GM12878 (cell line): ENCODE results near the gene SKP2. TPM values are rescaled to one million over a fixed set of nuclear protein-coding genes. Genes with fewer than 3 reads are reported as not detected.

ENCODE experiments used
- ATAC-seq: fragments of 200-7000 bp; cut with Tn5 transposase; 3 replicates; pipeline ENCODE4 v1.9.1; 2020; ENCODE audit warnings: mild to moderate bottlenecking, moderate library complexity
- BruUV-seq: library from RNA; stranded (reverse); fragments of 400-500 nt; replicated peaks from 2 replicates; lab custom pipeline; 2021; lab: Mats Ljungman, UMichigan
- CTCF ChIA-PET: fragments of 300-600 bp; sonication (Branson Sonifier 250); formaldehyde crosslinking; extraction: SDS; loops from one replicate; lab custom pipeline; 2021; ENCODE audit warnings: inconsistent platforms; lab: Yijun Ruan, JAX
- POLR2A ChIA-PET: fragments of 350-600 bp; formaldehyde crosslinking; extraction: SDS; loops from one replicate; lab custom pipeline; 2021; ENCODE audit warnings: inconsistent platforms; lab: Charles Lee
- RAD21 ChIA-PET: fragments of 300-600 bp; sonication (Branson Sonifier 250); formaldehyde crosslinking; loops from one replicate; lab custom pipeline; 2023; ENCODE audit warnings: antibody characterized with exemption; ENCODE audit not compliant: unreplicated experiment; lab: Charles Lee
- SMC1A ChIA-PET: fragments of 300-600 bp; sonication (Branson Sonifier 250); formaldehyde crosslinking; loops from one replicate; lab custom pipeline; 2023; ENCODE audit not compliant: unreplicated experiment, uncharacterized antibody; lab: Charles Lee
- DNase-seq: peaks from one replicate; pipeline ENCODE4 v3.0.0-alpha.2; 2011; ENCODE audit warnings: low read depth, low spot score
- FAIRE-seq: peaks from 3 replicates; lab custom pipeline; 2011; peaks lifted over from hg19 to GRCh38; lab: Jason Lieb, UNC
- H2AFZ ChIP-seq: 2 replicates; pipeline ENCODE4 v1.6.0; 2011; ENCODE audit warnings: low read depth, low read length, control low read depth; ENCODE audit not compliant: control insufficient read depth
- H3K27ac ChIP-seq: 2 replicates; pipeline ENCODE4 v1.5.1; 2011; ENCODE audit warnings: control low read depth; ENCODE audit not compliant: control insufficient read depth, insufficient read depth
- H3K27me3 ChIP-seq, 2 experiments: replicated peaks in 1 of 2; 2 replicates each; pipeline versions ENCODE4 v1.6.0 to v1.6.1; 2011; ENCODE audit warnings: low read length in 1 of 2; ENCODE audit not compliant: control insufficient read depth in 2 of 2, insufficient read depth in 2 of 2
- H3K36me3 ChIP-seq, 2 experiments: 2 replicates each; pipeline ENCODE4 v1.5.1; 2011; ENCODE audit warnings: low read length in 1 of 2; ENCODE audit not compliant: control insufficient read depth in 2 of 2, insufficient read depth in 2 of 2
- H3K4me1 ChIP-seq: 2 replicates; pipeline ENCODE4 v1.6.1; 2011; ENCODE audit warnings: mild to moderate bottlenecking, low read length, moderate library complexity, mixed read lengths; ENCODE audit not compliant: control insufficient read depth, insufficient read depth
- H3K4me2 ChIP-seq: 2 replicates; pipeline ENCODE4 v1.6.0; 2011; ENCODE audit warnings: control low read depth; ENCODE audit not compliant: control insufficient read depth, insufficient read depth
- H3K4me3 ChIP-seq: fragments of 200-600 bp; sonication (generic); 2 replicates; pipeline ENCODE4 v1.5.1; 2016
- H3K79me2 ChIP-seq: 2 replicates; pipeline ENCODE4 v1.6.0; 2011; ENCODE audit warnings: low read length; ENCODE audit not compliant: control insufficient read depth, insufficient read depth
- H3K9ac ChIP-seq: 2 replicates; pipeline ENCODE4 v1.8.0; 2011; ENCODE audit warnings: low read length, control low read depth, mixed read lengths; ENCODE audit not compliant: control insufficient read depth, insufficient read depth
- H3K9me3 ChIP-seq: replicated peaks from 3 replicates; pipeline ENCODE4 v1.5.1; 2011; ENCODE audit warnings: mild to moderate bottlenecking, low read length; ENCODE audit not compliant: control insufficient read depth, insufficient read depth
- H4K20me1 ChIP-seq: 2 replicates; pipeline ENCODE4 v1.6.0; 2011; ENCODE audit not compliant: control insufficient read depth, insufficient read depth
- ATF3 ChIP-seq: IDR thresholded peaks from 2 replicates; pipeline ENCODE4 v1.6.1; 2011; ENCODE audit warnings: low read depth, mild to moderate bottlenecking, low read length, moderate library complexity, borderline replicate concordance; ENCODE audit errors: extremely low read depth
- BHLHE40 ChIP-seq, 2 experiments: fragments of 450-650 bp in 1 of 2; IDR thresholded peaks; 2 replicates each; pipeline ENCODE4 v1.6.1; 2011 to 2017; ENCODE audit warnings: low read depth in 2 of 2, borderline replicate concordance in 1 of 2, improper control_type of control experiment in 1 of 2, low read length in 1 of 2, mild to moderate bottlenecking in 1 of 2
- BMI1 ChIP-seq: fragments of 450-650 bp; IDR thresholded peaks from 2 replicates; pipeline ENCODE4 v1.6.1; 2016; ENCODE audit warnings: mild to moderate bottlenecking, moderate library complexity, borderline replicate concordance
- EED ChIP-seq: sonication (generic); IDR thresholded peaks from 2 replicates; pipeline ENCODE4 v1.6.1; 2016; ENCODE audit warnings: antibody characterized with exemption, low read depth
- EGR1 ChIP-seq, 2 experiments: IDR thresholded peaks; 1 replicate in 1 of 2; 2 replicates in 1 of 2; pipeline ENCODE4 v1.6.1; 2011 to 2012; ENCODE audit warnings: low read depth in 2 of 2, low read length in 2 of 2, borderline replicate concordance in 1 of 2, mild to moderate bottlenecking in 1 of 2, moderate library complexity in 1 of 2
- ETV6 ChIP-seq, 2 experiments: fragments of 450-650 bp in 1 of 2; IDR thresholded peaks in 1 of 2; conservative IDR thresholded peaks in 1 of 2; 2 replicates each; pipeline ENCODE4 v1.6.1; 2014; ENCODE audit warnings: antibody characterized with exemption in 1 of 2, borderline replicate concordance in 1 of 2, low read depth in 1 of 2, mild to moderate bottlenecking in 1 of 2, moderate library complexity in 1 of 2
- KDM1A ChIP-seq: fragments of 200-600 bp; sonication (generic); IDR thresholded peaks from 2 replicates; pipeline ENCODE4 v1.6.1; 2016; ENCODE audit warnings: borderline replicate concordance
- LARP7 ChIP-seq: fragments of 450-650 bp; IDR thresholded peaks from 2 replicates; pipeline ENCODE4 v1.6.1; 2017; ENCODE audit warnings: mild to moderate bottlenecking
- MTA2 ChIP-seq: fragments of 450-650 bp; IDR thresholded peaks from 2 replicates; pipeline ENCODE4 v1.6.1; 2016; ENCODE audit warnings: low read depth, mild to moderate bottlenecking, moderate library complexity
- PAX5 ChIP-seq: IDR thresholded peaks from 2 replicates; pipeline ENCODE4 v1.6.1; 2011; ENCODE audit warnings: low read depth, low read length, borderline replicate concordance
- RAD51 ChIP-seq: fragments of 450-650 bp; IDR thresholded peaks from 2 replicates; pipeline ENCODE4 v1.6.1; 2016; ENCODE audit warnings: moderate library complexity, mild to moderate bottlenecking, inconsistent platforms
- RCOR1 ChIP-seq: conservative IDR thresholded peaks from 2 replicates; pipeline ENCODE4 v1.6.1; 2012; ENCODE audit warnings: low read depth, low read length, improper control_type of control experiment
- RELB ChIP-seq: fragments of 450-650 bp; IDR thresholded peaks from 2 replicates; pipeline ENCODE4 v1.6.1; 2017; ENCODE audit warnings: low read depth, mild to moderate bottlenecking, moderate library complexity
- SP1 ChIP-seq: IDR thresholded peaks from one replicate; pipeline ENCODE4 v1.6.1; 2011; ENCODE audit warnings: low read depth, low read length
- SUZ12 ChIP-seq: fragments of 200-600 bp; sonication (generic); IDR thresholded peaks from one replicate; pipeline ENCODE4 v1.6.1; 2018; ENCODE audit warnings: antibody characterized with exemption, mild to moderate bottlenecking; ENCODE audit not compliant: unreplicated experiment
- WGBS: methylation state at CpG from one replicate; pipeline ENCODE4 v1.1.6; 2016; ENCODE audit warnings: low lambda C conversion rate; ENCODE audit not compliant: insufficient replicate concordance, insufficient coverage; ENCODE audit errors: missing lambda C conversion rate; 5-methylcytosine and 5-hydroxymethylcytosine counted together
- in situ Hi-C: fragments of 300-500 bp; cut with MboI; formaldehyde crosslinking; loops from 9 replicates; pipeline ENCODE4 v1.14.3; 2018; ENCODE audit warnings: mixed read lengths
- intact Hi-C: fragments of 100-400 bp; cut with micrococcal nuclease; formaldehyde crosslinking; loops from one replicate; pipeline ENCODE4 v1.14.2; 2022; ENCODE audit not compliant: unreplicated experiment
- polyA plus RNA-seq, 11 experiments: library from polyadenylated mRNA; depleted of rRNA in 4 of 11; unstranded in 6 of 11; stranded (reverse) in 5 of 11; fragments of >200 nt; fragmentation: Nextera tagmentation in 4 of 11; fragmentation: Illumina TruSeq in 1 of 11; extraction: Ambion mirVana in 4 of 11; extraction: Trizol in 1 of 11; gene quantifications; 1 replicate in 1 of 11; 2 replicates in 10 of 11; pipeline versions ENCODE4 v1.2.1 to v1.2.3, GENCODE V29; 2011 to 2016; ENCODE audit warnings: inconsistent platforms in 2 of 11, missing spikeins in 2 of 11, low read depth in 1 of 11
- total RNA-seq, 4 experiments: library from RNA; depleted of rRNA in 3 of 4; stranded (reverse); fragments of >200 nt in 3 of 4; fragmentation: Illumina TruSeq in 1 of 4; extraction: Trizol in 1 of 4; gene quantifications; 2 replicates each; pipeline versions ENCODE4 v1.2.1 to v1.2.3, GENCODE V29; 2013 to 2021

Gene SKP2
- total and polyA plus RNA-seq, 10 of the 15 experiments (the other 5 are each of a cell fraction or from before 2014, with no cell fraction given), result 13.9 to 50.8 (median 36.9) TPM

- RAD21 ChIA-PET, result no interaction called here
- peak; percentile 40 for ATAC-seq
- peaks cover 15% of the 10 kb centered on the region for H3K79me2 ChIP-seq
- H2AFZ ChIP-seq, result no peak overlapping the region
- no peak overlapping the region for H3K9ac ChIP-seq
- CTCF ChIA-PET, result interaction anchor here (0.5 to 1.6 kb wide), 3 partner anchors 20 to 79 kb away, joined by 3 to 6 read pairs (median 3); no protein-coding TSS in a partner anchor
- H4K20me1 ChIP-seq, result no peaks in the 10 kb centered on the region
- no peak for FAIRE-seq
- SMC1A ChIA-PET, result no interaction called here
- 47% methylated on average over 2 of the region's 2 CpGs for WGBS
- H3K36me3 ChIP-seq, result peaks cover 0 to 12% of the 10 kb centered on the region in 2 experiments
- H3K4me3 ChIP-seq, result no peak overlapping the region
- no peak overlapping the region for H3K27ac ChIP-seq
- in situ Hi-C loops, result no loop called here
- TF ChIP-seq SP1 (no peak), RCOR1 (no peak), LARP7 (no peak), RAD51 (no peak), BMI1 (no peak), RELB (no peak), BHLHE40 (IDR thresholded peaks at IDR 0.05; ENCODE audit: borderline replicate concordance in 1 of 2, low read depth in 2 of 2, low read length in 1 of 2) (no peak), SUZ12 (no peak), ETV6 (conservative IDR thresholded peaks at IDR 0.05 in 1 of 2, IDR thresholded peaks at IDR 0.05 in 1 of 2; ENCODE audit: borderline replicate concordance in 1 of 2, low read depth in 1 of 2) (no peak), EED (no peak), ATF3 (no peak), EGR1 (IDR thresholded peaks at IDR 0.05; ENCODE audit: borderline replicate concordance in 1 of 2, low read depth in 2 of 2, low read length in 2 of 2) (no peak), PAX5 (no peak), MTA2 (no peak), KDM1A (no peak)
- TF ChIP-seq, all 136 proteins: peak for 0
- no peaks in the 10 kb centered on the region; the same call in 2 of the 3 replicates for H3K9me3 ChIP-seq
- H3K4me2 ChIP-seq, result peak overlapping the region; percentile 27; the same call in 1 of the 2 replicates
- no peaks in the 10 kb centered on the region for H3K27me3 ChIP-seq
- no TSS peak for BruUV-seq
- 0 out of 2 replicates have a peak, but pooled peaks cover 4% of the 10 kb centered on the region for H3K4me1 ChIP-seq
- intact Hi-C loops, result loop anchor here (10.0 kb wide), 2 partner anchors 717 to 1233 kb away; partner anchors contain the start of genes DNAJC21 and NIPBL
- POLR2A ChIA-PET, result interaction anchor here (0.5 to 1.0 kb wide), 2 partner anchors 110 to 285 kb away, joined by 3 read pairs; no protein-coding TSS in a partner anchor
- DNase-seq, result no peak
These were observed 6.2 kb downstream of the SKP2 start for GRCh38 chr5:36158144-36158543.
